Fibroblast of lung (primary cell): ENCODE data around the gene SCAF4. TPM values are rescaled to one million over a fixed set of nuclear protein-coding genes. Genes with fewer than 3 reads are reported as not detected.
A peak's percentile ranks its signal among the peaks of the same experiment; 100 is the strongest.

ENCODE experiments used
- DNase-seq, 2 donors: peaks; one replicate each; pipeline versions ENCODE4 v3.0.0 to v3.0.0-alpha.2; 2010; ENCODE audit warnings: low read depth in 2 of 2
- H2AFZ ChIP-seq: 2 replicates; pipeline ENCODE4 v1.5.1; 2012; ENCODE audit warnings: low read length, control low read depth, inconsistent platforms
- H3K27ac ChIP-seq: 2 replicates; pipeline ENCODE4 v1.5.1; 2011; ENCODE audit warnings: low read length, control low read depth; ENCODE audit not compliant: insufficient read depth
- H3K27me3 ChIP-seq: 2 replicates; pipeline ENCODE4 v1.5.1; 2011; ENCODE audit warnings: mild to moderate bottlenecking, low read length; ENCODE audit not compliant: control insufficient read depth, insufficient read depth
- H3K36me3 ChIP-seq: 2 replicates; pipeline ENCODE4 v1.5.1; 2011; ENCODE audit warnings: low read length; ENCODE audit not compliant: control insufficient read depth, insufficient read depth
- H3K4me1 ChIP-seq: 2 replicates; pipeline ENCODE4 v1.5.1; 2011; ENCODE audit warnings: low read length; ENCODE audit not compliant: control insufficient read depth, insufficient read depth; ENCODE audit errors: extremely low read depth
- H3K4me2 ChIP-seq: 2 replicates; pipeline ENCODE4 v1.5.1; 2011; ENCODE audit warnings: low read length, control low read depth; ENCODE audit not compliant: insufficient read depth; ENCODE audit errors: extremely low read depth
- H3K4me3 ChIP-seq, 4 experiments: fragments of 200-600 bp in 1 of 4; sonication (generic) in 1 of 4; replicated peaks in 1 of 4; 2 replicates each; pipeline ENCODE4 v1.5.1; 2011 to 2016; ENCODE audit warnings: low read length in 4 of 4, low read depth in 3 of 4, mild to moderate bottlenecking in 3 of 4, control low read depth in 2 of 4, inconsistent platforms in 1 of 4, mixed read lengths in 1 of 4; ENCODE audit not compliant: insufficient read depth in 1 of 4; ENCODE audit errors: control extremely low read depth in 1 of 4
- H3K79me2 ChIP-seq: 2 replicates; pipeline ENCODE4 v1.5.1; 2012; ENCODE audit warnings: mild to moderate bottlenecking, low read length, inconsistent platforms; ENCODE audit not compliant: control insufficient read depth, insufficient read depth
- H3K9ac ChIP-seq: 2 replicates; pipeline ENCODE4 v1.5.1; 2011; ENCODE audit warnings: mild to moderate bottlenecking, low read length, control low read depth; ENCODE audit not compliant: insufficient read depth
- H3K9me3 ChIP-seq: 2 replicates; pipeline ENCODE4 v1.5.1; 2012; ENCODE audit warnings: low read depth, low read length; ENCODE audit not compliant: control insufficient read depth, insufficient read depth
- H4K20me1 ChIP-seq: 2 replicates; pipeline ENCODE4 v1.5.1; 2011; ENCODE audit warnings: low read length; ENCODE audit not compliant: control insufficient read depth, insufficient read depth; ENCODE audit errors: extremely low read depth
- EZH2 ChIP-seq: IDR thresholded peaks from 2 replicates; pipeline ENCODE4 v1.5.1; 2012; ENCODE audit warnings: low read length, control low read depth, mild to moderate bottlenecking; ENCODE audit errors: missing control alignments
- polyA plus RNA-seq, 2 donors: library from polyadenylated mRNA; depleted of rRNA in 1 of 2; stranded (reverse) in 1 of 2; unstranded in 1 of 2; fragments of >200 nt; gene quantifications; 2 replicates each; pipeline ENCODE4 v1.2.1, GENCODE V29; 2011 to 2012; ENCODE audit warnings: missing spikeins in 1 of 2
- total RNA-seq: library from RNA; depleted of rRNA; stranded (reverse); fragments of >200 nt; gene quantifications from 2 replicates; pipeline ENCODE4 v1.2.1, GENCODE V29; 2014
- TF ChIP-seq, protein P1 (sequence below), 2 donors: IDR thresholded peaks in 1 of 2; conservative IDR thresholded peaks in 1 of 2; 1 replicate in 1 of 2; 2 replicates in 1 of 2; pipeline ENCODE4 v1.5.1; 2011 to 2012; ENCODE audit warnings: low read length in 2 of 2, control low read depth in 1 of 2, inconsistent platforms in 1 of 2, low read depth in 1 of 2, mild to moderate bottlenecking in 1 of 2

SCAF4 gene
- total and polyA plus RNA-seq, 2 donors (not counting 1 experiment from before 2014, with no cell fraction given) = 5.6 to 7.5 TPM

DNA sequence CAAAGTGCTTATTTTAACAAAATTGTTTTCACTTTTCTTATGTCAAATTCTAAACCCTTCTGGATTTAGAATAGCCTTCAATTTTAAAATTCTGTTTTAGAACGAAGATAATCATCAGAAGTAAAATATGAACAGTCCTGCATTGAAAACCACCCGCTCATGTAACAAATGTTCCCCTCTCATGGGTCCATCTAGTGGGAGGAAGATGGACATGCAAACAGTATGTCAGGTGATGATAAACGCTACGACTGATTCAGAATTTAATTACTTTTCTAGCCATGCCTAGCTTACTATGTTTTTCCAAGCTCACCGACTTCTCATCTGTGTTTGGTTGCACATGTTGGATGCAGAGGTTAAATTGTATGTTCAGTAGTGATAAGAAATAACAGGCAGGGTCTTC is 48.9 kb downstream of the SCAF4 start:
- Histone ChIP-seq H3K27me3 (no peaks in the 10 kb centered on the region), H3K4me2 (no peak overlapping the region), H3K36me3 (peaks cover 7% of the 10 kb centered on the region), H4K20me1 (no peaks in the 10 kb centered on the region), H3K27ac (no peak overlapping the region), H3K79me2 (no peaks in the 10 kb centered on the region), H3K4me3 (no peak overlapping the region), H2AFZ (no peak overlapping the region), H3K4me1 (no peaks in the 10 kb centered on the region), H3K9me3 (no peaks in the 10 kb centered on the region), H3K9ac (no peak overlapping the region)
- TF ChIP-seq, protein P1, sequence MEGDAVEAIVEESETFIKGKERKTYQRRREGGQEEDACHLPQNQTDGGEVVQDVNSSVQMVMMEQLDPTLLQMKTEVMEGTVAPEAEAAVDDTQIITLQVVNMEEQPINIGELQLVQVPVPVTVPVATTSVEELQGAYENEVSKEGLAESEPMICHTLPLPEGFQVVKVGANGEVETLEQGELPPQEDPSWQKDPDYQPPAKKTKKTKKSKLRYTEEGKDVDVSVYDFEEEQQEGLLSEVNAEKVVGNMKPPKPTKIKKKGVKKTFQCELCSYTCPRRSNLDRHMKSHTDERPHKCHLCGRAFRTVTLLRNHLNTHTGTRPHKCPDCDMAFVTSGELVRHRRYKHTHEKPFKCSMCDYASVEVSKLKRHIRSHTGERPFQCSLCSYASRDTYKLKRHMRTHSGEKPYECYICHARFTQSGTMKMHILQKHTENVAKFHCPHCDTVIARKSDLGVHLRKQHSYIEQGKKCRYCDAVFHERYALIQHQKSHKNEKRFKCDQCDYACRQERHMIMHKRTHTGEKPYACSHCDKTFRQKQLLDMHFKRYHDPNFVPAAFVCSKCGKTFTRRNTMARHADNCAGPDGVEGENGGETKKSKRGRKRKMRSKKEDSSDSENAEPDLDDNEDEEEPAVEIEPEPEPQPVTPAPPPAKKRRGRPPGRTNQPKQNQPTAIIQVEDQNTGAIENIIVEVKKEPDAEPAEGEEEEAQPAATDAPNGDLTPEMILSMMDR (conservative IDR thresholded peaks at IDR 0.05 in 1 of 2, IDR thresholded peaks at IDR 0.05 in 1 of 2; ENCODE audit: low read depth in 1 of 2, low read length in 2 of 2) = no peak
- TF ChIP-seq EZH2 = no peak
- peak in 1 of 2 donors; percentile 3 for DNase-seq

DNA sequence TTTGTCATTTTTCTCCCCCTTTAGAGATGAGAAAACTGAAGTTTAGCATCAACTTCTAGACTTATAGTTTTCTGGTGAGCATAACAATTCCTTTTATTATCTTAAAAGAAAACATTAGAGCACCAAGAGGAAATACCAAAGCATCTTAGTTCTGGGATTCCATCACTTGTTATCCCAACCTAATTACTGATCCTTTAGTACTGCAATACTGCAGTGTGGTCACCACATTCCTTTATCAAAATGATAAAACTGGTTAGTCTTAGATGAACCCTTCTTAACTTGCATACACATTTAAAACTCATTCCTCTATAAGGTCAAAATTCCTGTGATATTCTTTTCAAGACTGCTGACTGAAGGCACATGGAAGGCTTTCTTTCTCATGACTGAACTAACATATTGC is 49.3 kb downstream of the SCAF4 start:
- Histone ChIP-seq H3K27ac (no peak overlapping the region), H3K9me3 (no peaks in the 10 kb centered on the region), H3K4me1 (no peaks in the 10 kb centered on the region), H3K4me2 (no peak overlapping the region), H4K20me1 (no peaks in the 10 kb centered on the region), H3K36me3 (peaks cover 7% of the 10 kb centered on the region), H3K9ac (no peak overlapping the region), H3K4me3 (no peak overlapping the region), H3K27me3 (no peaks in the 10 kb centered on the region), H3K79me2 (no peaks in the 10 kb centered on the region), H2AFZ (no peak overlapping the region)
- DNase-seq = peak in 1 of 2 donors; percentile 74
- TF ChIP-seq EZH2 = no peak
- TF ChIP-seq, protein P1 (conservative IDR thresholded peaks at IDR 0.05 in 1 of 2, IDR thresholded peaks at IDR 0.05 in 1 of 2; ENCODE audit: low read depth in 1 of 2, low read length in 2 of 2) = no peak

DNA sequence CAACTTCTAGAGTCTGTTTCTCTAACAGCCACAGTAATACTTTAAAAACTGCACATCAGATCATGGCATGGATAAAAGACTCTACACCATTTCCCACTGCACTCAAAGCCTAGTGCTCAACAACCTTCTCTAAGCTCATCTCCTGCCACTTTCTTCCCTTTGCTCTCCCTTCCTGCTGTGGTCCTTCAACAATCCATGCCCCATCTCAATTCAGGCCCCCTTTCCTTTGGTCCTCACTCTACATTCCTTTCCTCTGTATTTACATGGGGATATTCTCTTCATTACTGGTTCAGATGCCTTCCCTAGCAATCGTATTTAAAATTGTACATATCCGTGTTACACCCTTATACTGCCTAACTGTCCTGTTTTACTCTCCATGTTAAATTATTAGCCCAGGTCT is 53.4 kb downstream of the SCAF4 start:
- H3K4me1 ChIP-seq = no peaks in the 10 kb centered on the region
- no peaks in the 10 kb centered on the region for H3K9me3 ChIP-seq
- no peaks in the 10 kb centered on the region for H3K79me2 ChIP-seq
- no peak for TF ChIP-seq EZH2
- TF ChIP-seq, protein P1 (conservative IDR thresholded peaks at IDR 0.05 in 1 of 2, IDR thresholded peaks at IDR 0.05 in 1 of 2; ENCODE audit: low read depth in 1 of 2, low read length in 2 of 2) = no peak
- H3K9ac ChIP-seq = no peak overlapping the region
- H3K4me3 ChIP-seq = no peak overlapping the region
- H3K4me2 ChIP-seq = no peak overlapping the region
- H3K27ac ChIP-seq = no peak overlapping the region
- no peak for DNase-seq
- no peak overlapping the region for H2AFZ ChIP-seq
- peaks cover 2% of the 10 kb centered on the region for H3K36me3 ChIP-seq
- H4K20me1 ChIP-seq = no peaks in the 10 kb centered on the region
- no peaks in the 10 kb centered on the region for H3K27me3 ChIP-seq
